DMS153 (cell line): ENCODE data around the gene MYB.
"Not testable (repeated sequence)": the region's sequence is repeated elsewhere in the genome, so short reads cannot be mapped to it uniquely, and the experiment has no call there.

Experiments used
- DNase-seq: peaks from one replicate; lab custom pipeline; 2025; lab: John Stamatoyannopoulos, UW

The MYB gene

DNA sequence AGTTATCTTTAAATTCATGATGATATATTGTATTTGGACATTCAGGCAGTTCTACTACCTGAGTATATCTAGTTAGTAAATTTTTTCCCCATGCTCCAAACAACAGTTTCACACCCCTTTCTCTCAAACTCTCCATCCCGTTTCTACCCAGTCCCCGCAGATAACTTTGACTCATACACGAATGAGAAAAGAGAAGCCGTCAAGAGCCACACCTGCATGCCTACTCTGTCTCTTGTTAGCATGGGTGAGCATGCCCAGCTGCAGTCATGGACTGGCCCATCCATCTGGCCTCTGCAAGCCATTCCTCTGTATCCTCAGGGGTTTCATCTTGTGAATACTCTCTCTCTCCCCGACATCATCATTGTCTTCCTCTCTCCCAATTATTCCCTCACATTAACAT is 41.5 kb downstream of the MYB start:
- DNase-seq = no peak

DNA sequence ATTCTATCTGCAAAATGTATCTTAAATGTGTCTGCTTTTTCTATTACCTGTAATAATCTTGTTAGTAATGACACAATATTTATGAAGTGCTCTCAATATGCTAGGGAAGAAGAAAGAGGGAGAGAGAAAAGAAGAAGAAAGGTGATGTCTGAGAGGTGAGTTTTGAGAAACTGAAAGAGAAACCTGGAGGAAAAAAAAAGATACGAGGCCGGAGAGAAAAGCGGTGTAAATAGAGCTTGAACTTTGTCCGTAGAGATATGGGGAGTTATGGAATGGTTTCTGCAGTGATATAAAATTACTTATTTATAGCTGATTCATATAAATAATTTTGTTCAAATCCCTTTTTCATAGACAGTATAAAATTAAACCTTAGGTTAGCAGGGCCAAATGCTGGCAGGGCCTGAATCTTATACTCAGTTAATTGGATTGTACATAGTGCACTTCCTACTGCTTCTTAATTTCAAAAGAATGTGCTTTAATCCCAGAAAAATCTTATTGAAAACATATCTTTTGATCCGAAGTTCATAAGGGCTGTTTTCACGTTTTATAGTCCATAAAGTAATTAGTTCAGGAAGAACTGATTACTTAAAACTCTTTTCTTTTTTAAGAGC is 43.0 kb downstream of the MYB start:
- no peak for DNase-seq

DNA sequence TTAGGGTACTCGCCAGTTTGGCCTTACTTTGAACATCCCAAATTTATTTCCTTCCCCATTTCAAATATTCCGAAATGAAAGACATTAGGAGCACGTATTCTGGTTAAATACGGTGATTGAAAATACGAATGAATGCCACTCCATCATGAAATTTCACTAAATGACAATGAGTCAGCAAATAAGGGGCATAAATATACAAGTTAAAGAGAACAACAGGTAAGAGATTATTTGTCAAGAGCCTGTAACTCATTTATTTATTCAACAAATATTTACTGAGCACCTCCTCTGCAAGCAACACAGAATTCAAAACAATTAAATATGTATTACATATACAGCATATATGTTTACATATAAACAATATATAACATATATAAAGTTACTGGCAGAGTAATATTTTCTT is 44.8 kb downstream of the MYB start:
- no peak for DNase-seq

DNA sequence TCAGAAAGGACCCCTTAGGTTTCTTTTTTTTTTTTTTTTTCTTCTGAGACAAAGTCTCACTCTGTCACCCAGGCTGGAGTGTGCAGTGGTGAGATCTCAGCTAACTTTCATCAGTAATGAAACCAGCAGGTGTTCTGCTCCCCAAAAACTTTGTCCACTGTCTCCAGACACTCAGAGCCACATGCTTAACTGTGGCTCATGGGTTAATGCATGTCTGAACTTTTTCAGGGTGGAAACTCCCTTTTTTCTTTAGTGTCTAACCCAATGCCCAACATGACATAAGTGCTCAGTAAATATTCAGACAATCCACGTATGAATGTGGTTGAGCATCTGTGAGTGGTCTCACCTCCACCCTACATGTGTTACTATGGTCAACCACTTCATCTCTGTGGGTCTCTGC is 45.4 kb downstream of the MYB start:
- DNase-seq = no peak

DNA sequence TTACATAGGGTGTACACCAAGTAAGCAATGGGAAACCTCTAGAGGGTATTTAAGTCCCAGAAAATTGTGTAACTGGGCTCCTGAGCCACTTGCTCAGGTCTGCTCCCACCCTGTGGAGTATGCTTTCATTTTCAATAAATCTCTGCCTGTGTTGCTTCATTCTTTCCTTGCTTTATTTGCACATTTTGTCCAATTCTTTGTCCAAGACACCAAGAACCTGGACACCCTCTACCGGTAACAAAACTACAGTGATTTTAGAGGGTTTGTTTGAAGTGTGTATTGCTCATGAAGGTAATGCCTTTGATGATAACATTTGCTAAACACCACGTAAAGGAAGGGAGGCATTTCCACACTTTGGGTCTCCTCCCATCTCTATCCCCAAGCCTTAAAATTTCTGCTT is 46.2 kb downstream of the MYB start:
- DNase-seq = no peak

DNA sequence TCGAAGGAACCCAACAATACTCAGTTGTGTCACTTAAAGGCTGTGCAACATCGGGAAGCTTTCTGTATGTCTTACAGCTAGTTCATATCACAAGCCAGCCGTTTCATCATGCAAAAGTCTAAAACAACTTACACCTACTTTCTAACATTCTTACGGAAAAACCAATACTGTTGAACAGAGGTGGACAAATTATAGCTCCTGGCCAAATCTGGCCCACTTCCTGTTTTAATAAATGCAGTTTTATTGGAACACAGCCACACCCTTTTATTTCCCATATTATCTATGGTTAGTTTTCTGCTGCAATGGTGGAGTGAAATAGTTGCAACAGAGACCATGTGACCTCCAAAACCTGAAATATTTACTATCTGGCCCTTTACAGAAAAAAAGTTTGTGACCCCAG is 46.6 kb downstream of the MYB start:
- no peak for DNase-seq

DNA sequence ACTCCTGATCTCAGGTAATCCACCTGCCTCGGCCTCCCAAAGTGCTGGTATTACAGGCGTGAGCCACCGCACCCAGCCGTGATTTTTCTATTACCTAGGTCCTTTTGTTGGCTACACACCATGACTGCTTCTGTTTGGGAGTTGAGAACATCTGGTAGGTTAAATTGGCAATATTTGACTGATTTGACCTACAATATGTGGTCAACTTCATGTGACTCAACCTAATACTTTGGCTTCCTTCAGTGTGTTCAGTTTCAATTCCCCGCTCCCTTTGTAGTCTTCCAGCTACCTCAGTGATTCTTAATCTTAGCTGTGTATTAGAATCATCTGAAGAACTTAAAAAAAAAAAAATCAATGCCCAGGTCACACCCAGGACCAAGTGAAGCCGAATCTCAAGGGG is 47.4 kb downstream of the MYB start:
- DNase-seq = no peak

DNA sequence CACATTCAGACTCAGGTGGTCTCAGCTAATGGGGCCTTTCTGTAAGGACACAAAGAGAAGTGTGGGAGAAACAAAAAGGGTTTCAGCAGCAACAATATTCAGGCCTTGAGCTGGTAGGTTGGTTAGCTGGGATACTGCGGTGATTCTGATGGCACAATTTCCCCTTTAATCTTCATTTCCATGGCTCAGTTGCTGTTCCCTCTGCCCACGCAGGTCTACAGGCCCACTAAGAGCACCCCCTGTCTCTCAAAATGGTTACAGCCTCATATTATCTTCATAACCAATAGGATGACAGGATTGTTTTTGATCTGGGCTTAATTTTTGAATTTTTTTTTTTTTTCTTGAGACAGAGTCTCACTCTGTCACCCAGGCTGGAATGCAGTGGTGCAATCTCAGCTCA is 48.9 kb downstream of the MYB start:
- DNase-seq = no peak

DNA sequence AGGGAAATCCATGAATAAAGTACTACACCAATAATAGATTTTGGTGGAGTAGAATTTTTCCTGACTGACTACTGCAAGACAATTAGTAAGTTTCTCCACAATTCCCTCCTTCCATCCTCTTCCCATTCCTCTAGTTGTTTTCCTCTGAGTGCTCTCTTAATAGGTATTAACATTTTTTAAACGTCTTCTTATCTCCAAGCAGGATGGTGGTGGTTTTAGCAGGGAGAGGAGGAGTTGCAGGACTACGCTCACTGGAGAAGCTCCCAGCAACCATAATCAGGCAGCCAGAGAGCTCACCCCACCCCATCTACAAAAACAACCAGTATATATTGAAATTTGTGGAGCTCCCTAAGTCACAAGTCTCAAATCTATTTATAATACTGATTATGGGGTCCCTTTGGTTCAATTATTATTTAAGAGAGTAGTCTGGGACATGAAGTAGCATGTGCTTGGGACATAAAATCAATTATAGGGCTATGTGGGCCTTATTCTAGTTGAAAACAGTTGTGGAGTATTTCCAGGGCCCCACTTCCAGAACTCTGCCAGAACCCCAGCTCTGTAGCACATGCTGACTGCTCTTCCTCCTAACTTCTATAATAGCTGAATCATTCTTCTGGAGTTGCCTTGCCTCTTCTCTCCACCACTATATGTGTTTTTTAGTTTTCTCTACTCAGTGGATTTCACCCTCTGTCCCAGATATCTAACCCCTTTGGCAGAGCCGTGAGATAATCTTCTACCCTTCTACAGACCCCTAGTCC is 49.8 kb downstream of the MYB start:
- DNase-seq = no peak

DNA sequence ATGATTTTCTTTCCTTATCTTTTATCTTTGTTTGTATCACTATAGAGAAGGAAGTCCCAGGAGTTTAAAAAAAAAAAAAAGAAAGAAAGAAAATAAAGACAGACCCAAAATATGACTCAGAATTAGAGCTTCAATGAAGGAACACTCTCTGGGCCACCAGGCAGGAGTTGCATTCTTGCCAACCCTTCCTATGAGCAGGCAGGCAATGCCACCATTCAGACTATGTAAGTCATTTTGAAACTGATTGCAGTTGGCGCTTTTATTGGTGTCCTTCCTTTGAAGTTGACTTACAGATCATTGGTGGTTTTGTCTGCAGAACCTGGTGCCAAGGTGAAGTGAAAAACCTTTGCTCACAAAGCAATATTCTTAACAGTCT is 50.3 kb downstream of the MYB start:
- no peak for DNase-seq

DNA sequence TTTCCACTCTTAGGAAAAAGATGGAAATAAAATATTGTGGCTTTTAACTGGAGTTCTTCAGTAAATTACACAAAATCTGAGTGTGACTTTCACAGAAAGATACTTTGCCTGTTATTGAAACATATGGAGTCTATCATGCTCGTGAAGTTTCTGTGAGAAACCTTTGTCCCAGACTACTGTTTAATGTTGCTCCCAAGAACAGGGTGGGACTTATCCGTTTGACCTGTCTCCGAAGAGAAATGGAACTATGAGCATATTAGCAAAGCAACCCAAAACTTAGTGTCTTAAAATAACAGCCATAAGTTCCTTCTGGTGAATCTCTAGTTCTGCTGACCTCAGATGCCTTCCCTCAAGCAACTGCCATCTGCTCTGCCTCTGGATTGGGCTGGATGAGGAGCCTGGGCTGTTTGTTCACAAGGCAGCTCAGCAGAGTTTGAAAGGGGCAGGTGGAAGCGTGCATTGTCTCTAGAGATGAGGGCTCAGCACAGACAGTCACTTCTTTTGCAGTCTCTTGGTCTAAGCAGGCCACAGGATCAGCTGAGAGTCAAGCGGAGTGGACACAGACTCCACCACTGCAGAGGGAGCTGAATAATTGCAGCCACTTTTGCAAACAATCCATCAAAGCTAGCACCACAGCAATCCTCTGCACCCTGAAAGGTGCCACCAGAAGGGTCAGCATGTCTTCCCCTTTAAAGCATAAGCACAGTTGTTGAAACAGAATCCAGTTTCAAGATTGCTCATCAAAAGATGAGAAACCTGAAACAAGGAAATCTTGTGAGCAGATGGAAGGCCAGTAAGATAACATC is 52.8 kb downstream of the MYB start:
- DNase-seq = no peak

DNA sequence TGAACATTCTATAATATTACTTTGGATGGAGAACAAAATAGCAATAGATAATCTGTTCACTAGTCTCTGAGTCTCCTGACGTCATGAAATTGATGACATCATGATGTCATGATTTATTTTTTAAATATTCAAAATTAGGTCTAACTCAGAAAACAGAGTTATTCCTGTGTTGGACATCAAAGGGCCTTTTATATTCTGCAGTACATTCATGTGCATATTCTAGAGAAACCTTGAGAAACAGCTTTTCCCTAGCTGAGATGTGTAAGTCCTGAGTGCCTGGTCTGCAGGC is 53.3 kb downstream of the MYB start:
- no peak for DNase-seq

DNA sequence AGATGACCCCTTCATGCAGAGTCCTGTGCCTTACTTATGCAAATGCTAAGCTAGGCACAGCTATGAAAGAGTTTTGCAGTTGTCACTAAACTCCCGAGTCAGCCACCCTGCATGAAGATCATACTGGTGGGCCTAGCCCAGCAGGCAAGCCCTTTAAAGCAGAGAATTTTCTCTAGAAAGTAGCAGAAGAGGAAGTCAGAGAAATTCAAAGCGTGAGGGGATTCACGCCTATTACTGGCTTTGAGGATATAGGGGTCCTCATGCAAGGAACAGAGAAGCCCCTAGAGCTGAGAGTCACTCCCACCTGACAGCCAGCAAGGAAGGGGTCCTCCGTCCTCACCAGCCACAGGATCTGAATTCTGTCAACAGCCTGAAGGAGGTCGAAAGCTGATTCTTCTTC is 54.6 kb downstream of the MYB start:
- DNase-seq = no peak

DNA sequence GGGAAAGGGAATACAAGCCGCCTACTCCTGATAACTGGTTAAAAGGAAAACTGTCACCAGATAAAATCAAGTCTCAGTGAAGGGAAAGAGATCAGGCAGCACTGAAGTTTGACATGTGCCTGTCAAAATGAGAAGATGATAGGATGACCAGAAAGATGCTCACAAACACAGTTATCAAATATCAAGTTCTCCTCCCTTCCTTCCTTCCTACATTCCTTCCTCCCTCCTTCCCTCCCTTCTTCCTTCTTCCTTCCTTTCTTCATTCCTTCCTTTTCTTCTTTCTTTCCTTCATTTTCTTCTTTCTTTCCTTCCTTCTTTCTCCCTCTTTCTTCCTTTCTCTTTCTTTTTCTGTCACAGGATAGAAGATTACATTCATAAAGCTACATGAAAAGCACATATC is 55.2 kb downstream of the MYB start:
- no peak for DNase-seq

DNA sequence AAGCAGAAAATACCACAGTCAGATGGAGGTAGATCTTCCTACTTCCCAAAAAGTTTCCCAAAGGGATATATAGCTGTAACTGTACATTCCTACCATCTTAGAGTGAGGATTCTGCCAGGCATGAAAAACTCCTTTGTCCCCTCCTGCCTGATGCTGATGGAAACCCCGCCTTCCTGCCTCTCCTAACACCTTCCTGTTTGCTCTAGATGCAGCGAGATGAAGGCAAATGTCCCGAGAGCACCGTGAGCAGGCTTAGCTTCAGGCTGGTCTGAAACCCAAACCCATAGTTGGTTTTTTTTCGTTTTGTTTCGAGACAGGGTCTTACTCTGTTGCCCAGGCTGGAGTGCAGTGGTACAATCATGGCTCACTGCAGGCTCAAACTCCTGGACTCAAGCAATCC is 55.6 kb downstream of the MYB start:
- peak; percentile 3 for DNase-seq

DNA sequence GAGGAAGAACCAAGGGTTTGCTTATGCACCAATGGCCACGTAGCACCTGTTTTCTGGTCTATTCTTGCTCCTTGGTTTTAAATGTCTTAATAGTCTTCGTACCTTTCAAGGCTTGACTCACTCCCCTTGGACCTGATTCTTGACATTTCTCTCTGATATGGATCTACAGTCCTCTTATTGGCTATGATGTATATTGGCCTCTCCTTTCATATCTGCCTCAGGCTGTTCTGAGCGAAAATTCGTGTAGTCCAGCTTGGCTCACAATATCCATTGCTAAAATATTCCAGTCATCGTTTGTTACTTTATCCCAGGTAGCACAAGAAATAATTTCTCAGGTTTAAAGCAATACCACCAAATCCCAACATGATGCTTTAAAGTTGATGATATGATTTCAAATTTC is 59.6 kb downstream of the MYB start:
- DNase-seq = no peak

DNA sequence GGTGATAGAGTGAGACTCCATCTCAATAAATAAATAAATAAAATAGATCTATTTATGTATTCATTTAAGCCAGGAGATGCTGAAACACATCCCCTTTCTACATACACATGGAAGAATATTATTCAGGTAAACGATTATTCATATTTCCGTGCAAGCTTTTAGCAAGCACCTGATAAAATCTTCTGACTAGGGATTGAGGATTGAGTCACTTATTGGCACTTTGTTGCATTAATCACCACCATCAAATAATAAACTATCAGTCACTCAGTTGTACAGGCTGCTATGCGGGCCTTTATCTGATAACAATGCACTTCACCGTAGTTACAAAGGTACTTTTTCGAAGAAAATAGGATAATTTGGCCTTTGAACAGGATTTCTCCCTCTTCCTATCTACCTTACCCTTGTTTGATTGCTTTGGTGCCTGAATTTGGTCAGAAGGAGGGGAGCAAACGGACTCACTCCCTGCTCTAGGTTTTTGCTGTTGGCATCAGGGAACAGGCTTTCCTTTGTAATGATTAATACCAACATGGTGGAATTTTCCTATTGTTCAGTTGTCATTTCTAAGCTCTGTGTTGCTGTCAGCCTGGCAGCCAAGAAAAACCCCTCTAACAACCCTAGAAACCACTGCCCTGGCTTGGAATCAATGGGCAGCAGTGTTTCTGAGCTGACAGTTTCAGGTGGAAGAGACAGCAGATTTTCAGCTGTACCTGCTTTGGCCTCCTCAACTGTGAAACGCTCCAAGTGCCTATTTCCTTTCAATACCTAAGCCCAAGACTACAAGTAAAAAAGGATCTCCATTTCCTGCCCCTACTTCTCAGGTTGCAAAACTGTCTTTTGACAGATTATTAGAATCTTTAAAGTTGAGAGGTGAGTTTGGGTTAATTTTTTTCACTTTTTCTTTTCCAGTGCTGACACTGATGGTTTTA is 63.0 kb downstream of the MYB start:
- DNase-seq = no peak

DNA sequence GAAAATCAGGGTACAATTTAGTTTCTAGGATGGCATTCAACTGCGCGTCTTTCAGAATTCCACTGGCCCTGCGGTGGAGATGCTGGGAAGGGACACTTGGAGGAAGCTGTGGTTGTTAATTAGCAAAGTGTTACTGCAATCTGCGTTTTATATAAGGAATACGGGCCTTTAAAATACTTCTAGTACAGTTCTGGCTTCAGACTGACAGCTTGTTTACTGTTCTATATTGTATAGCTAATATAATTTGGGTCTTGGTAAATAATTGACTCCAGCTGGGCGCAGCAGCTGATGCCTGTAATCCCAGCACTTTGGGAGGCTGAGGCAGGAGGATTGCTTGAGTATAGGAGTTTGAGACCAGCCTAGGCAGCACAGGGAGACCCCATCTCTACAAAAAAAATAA is 63.7 kb downstream of the MYB start:
- no peak for DNase-seq

DNA sequence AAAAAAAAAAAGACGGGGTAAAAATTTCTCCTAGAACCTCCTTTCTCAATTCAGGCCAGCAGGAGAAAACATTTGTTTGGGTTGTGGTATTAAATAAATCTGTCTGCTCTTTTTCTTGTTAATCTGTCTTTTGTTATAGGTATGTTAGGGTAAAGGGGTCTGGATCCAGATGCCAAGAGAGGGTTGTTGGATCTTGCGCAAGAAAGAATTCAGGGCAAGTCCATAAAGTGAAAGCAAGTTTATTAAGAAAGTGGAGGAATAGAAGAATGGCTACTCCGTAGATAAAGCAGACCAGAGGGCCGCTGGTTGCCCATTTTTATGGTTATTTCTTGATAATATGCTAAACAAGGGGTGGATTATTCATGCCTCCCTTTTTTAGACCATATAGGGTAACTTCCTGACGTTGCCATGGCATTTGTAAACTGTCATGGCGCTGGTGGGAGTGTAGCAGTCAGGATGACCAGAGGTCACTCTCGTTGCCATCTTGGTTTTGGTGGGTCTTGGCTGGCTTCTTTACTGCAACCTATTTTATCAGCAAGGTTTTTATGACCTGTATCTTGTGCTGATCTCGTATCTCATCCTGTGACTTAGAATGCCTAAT is 65.4 kb downstream of the MYB start:
- not testable (repeated sequence) for DNase-seq

DNA sequence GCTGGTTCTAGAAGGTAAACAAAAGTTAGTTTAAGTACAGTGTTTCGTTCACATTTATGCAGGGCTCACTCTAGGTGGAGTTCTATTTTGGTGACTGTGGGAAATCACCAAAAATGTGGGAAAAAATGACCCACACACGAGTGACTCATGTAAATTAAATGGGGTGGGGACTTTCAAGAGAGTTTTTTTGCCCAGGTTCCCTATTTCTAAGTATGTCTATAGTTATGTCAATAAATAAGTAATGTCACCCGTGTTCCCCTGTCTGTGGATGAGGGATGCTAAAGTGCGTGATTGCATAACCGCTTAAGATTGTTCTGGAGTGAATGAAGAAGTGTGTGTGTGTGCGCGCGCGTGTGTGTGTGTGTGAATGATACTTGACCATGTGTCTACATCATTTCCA is 69.1 kb downstream of the MYB start:
- DNase-seq = no peak

DNA sequence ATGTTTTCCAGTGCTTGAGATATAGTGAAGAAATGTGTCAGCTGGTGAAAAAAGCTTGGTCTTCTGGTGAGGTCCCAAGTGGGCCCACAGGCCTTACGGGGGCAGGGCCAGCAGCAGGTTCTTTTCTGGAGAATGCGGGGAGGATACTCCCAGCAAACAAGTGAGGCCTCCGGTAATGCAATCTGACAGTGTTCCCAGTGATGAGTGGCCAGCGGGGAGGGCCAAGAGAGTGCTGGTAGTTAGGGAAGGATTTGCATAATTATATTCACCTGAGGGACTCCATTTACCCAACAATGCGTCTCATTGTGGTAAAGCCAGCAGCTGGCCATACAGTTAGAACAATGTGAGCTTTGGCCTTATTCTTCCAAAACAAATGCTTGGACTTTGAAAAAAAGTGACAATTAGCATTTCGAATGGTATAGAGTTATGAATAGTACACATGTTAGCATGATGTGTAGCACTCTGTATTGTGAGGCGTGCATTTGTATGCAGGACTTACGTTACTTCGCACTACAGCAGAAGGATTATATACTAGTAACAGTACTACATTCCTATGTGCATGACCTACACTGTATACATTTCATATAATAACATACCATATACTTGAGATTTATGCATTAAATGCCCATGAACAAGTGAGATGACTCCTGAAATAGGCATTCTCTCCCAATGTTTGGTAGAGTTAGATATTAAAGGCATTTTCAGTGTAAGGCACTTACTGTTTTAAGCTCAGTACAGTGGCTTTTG is 69.8 kb downstream of the MYB start:
- DNase-seq = peak; percentile 37
